Stimulated activated CD8-positive, alpha-beta memory T cell treated with anti-CD3 and anti-CD28 coated beads, Interleukin-7, amount 100 ng/mL, for 24 hours (primary cell): ENCODE results near the gene PLN.

ENCODE experiments used
- DNase-seq: peaks from one replicate; pipeline ENCODE4 v3.0.0-alpha.2; 2020; ENCODE audit warnings: low read depth

PLN gene

DNA sequence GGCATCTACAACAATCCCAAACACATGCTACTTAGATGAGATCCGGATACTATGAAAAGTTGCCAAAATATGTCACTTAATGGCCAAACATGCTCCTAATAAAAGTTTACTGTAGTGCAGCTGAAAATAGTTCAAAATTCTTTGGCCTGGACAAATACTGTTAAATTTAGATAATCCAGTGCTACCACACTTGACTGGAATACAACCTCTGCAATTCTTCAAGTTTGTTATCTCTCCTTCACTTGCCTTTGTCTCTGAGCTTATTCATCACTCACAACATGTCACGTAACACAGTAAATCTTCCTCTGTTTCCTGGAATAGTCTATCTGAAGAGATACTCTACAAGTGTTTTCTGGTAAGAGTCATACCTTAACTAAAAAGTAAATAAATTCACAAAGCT, 10.5 kb upstream of the PLN start:
- DNase-seq, result no peak

DNA sequence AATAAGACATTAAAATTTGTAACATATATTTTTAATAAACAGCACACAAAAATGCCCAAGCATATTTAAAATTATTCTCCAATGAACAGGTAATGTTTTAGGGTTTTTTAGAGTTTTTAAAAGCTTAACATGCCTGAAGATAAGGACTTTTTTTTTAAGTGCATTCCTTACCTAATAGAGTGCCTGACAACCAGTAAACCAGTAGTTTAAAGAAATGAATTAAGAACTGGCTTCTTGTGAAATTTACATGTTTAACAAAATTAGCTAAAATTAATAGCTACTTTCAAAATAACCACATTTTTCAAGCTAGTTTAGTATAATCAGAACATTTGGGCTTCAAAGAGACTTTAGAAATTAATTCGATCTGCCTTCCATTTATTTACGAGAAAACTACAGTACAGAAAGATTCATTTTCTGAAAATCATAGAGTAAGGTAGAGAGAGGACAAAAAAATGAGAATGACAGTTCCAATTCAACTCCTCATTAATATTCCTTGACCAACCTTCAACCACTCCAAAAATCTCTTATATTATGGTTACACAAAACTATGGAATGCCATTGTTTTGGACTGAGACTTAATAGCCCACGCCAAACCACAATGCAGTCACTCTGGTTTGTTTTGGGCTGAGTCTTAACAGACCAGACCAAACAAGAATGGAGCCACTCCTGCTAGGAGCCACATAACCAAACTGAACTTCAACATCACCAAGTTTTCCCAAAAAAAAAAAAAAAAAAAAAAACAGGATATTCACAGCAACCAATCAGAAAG, 5.7 kb upstream of the PLN start:
- DNase-seq, result no peak

DNA sequence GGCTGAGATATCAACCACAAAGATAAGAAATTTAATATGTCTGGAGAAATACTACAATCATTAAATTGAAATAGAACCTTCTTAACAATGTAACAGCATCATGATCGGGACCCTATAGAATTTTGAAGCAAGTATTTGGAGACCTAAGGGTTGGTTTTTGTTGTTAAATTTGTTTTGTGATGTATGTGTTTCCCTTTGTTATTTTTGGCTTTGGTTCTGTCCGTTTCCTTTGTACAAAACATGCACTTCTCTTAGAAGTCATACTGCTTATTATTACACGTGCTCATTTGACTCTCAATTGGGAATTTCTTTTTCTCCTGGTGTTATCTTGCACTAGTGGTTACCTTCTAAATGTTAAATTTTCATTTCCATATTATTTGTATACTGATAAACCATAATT, 4.0 kb upstream of the PLN start:
- no peak for DNase-seq

DNA sequence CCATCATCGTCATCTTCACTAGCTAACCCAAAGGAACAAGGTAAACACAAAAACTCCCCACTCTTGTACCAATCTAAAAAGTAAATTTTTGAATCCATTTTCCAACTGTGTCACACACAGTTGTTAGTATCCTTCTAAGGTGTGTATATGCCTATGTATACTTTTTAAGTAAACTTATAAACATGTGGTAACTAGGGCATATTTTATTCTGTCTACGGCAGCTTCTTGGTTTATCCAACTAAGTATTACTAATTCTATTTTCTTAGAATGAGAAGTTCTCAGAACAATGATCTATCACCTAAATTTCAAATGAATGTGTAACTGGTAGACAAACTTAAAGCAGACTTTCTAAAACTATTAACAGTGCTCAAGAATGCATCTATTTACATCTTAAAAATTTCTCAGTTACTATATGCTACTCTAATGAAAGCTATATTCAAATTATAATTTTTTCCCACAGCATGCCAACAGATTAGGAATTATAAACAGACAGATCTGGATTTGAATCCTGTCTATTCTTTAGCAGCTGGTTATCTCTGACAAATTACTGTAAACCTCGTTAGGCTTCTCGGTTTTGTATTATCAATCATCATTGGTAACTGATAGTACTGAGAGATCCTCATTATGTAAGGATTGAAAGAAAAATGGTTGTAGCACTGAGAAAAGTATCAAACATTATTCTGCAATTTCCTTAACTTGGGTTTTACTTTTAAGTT, 1.8 kb upstream of the PLN start:
- DNase-seq, result no peak

DNA sequence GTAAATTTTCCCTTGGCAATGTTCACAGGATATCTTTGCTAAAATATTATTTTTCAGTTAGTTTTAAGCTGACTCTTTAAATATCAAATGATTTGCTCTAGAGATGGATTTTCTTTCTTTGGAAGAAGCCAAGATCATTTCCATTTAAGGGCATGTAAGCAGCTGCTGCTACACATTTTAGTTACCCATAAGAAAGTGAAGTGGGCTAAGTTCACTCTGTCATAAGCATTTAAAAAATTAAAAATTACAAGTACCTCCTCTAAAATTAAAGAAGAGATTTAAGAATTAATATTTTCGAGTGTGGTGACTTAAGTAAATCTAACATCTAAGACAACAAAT, 1.2 kb upstream of the PLN start:
- DNase-seq, result no peak

DNA sequence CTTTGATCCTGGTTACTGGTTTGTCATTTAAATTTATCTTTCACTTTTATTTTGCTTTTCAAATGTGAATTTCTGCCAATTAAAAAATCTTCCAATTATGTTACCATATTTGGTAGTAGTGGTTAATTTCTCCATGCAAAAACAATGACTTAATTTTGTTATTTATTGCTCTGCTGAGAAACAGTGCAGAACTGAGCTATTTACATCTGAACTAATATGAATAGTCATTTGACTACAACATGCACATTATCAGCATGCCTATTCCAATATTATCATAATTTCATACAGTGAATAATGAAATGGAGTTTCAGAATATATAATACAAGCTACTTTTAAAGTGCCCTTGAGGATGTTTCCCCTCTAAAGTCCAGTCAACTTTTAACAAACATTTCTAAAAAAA, 517 bp downstream of the PLN start:
- DNase-seq, result no peak

DNA sequence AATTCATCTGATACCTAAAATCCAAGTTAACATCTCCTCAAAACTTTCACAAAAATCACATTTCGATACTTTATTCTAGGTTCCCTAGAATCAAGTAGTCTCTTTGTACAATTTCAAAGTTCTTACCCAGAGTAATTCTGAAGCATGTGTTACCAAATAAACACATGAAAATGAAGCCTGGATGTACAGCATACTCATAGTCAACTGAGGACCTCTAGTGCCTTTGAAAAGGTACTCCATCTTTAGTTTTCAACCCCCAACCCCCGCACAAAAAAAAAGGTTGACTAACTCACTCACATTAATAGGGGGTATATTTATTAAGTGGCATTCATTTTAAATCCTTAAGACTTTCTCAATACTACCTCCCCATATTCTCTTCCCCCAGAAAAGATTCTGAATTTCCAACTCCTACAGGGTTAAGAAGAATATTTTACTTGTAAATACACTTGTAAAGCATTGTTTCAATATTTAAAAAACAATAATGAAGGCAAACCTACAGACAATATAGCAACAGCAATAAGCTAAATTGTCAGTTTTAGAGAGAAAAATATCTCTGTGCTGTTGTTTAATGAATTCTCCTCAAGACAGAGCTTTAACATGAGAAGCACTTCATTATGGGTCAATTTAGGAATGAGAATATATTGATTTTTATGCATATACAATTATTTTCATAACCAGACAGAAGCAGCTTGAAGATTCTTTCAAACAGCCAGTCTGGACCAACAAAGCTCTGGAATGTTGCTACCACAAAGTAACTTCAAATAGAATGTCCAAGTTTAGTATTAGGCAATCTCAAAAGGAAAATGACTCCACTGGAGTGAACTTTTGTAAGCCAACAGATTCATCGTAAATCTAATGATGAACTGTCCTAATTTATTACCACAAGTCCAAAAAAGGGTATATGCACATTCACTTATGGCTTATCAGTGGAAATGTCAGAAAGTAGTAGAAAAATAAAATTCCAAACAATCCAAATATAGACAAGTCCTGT, 3.3 kb downstream of the PLN start:
- no peak for DNase-seq

DNA sequence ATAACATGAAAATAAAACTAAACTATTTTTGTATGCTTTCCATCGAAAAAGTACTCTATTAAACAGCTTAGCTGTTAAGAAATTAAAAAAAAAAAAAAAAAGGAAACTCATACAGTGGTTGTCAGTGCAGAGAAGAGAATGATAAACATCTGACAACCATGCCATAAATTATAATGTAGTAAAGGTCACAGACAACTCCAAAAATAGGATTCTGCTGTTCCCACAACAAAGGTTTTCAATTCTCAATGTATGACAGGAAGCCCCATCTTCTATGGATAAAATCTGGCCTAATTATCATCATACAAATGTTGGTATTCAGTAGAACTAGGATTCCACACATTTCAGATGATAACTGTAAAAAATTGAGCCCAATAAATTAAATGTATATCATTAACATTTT, 5.0 kb downstream of the PLN start:
- DNase-seq, result no peak

DNA sequence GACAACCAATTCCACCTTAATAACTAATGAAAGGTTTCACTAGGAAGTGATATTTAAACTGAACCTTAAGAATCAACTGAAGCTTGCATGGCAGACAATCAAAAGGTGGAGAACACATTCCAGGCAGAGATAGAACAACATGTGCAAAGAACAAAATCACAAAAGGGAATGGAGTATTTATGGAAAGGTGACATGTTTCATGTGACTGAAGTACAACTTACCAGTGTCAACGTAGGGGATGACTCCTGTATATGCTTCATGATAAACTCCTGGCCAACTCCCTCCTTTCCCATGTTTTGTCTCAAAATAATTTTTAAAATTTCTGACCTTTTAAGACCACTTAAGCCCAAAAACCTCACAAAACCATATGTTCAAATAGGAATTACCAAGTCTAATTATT, 6.6 kb downstream of the PLN start:
- DNase-seq, result no peak

DNA sequence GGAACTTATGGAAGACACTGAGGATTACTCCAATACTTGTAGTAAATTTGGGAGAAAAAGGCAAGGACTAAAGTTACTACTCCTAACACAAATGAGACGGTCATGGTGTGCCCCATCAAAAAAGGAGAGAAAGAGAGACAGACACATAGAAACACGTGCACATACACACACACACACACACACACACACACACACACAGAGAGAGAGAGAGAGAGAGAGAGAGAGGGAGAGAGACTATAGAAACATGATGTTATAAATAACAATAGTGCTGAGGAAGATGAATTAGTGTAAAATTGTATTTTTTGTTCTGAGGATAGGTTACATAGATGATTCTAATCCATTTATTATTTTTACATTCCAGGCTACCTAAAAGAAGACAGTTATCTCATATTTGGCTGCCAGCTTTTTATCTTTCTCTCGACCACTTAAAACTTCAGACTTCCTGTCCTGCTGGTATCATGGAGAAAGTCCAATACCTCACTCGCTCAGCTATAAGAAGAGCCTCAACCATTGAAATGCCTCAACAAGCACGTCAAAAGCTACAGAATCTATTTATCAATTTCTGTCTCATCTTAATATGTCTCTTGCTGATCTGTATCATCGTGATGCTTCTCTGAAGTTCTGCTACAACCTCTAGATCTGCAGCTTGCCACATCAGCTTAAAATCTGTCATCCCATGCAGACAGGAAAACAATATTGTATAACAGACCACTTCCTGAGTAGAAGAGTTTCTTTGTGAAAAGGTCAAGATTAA, 10.5 kb downstream of the PLN start:
- DNase-seq, result no peak

DNA sequence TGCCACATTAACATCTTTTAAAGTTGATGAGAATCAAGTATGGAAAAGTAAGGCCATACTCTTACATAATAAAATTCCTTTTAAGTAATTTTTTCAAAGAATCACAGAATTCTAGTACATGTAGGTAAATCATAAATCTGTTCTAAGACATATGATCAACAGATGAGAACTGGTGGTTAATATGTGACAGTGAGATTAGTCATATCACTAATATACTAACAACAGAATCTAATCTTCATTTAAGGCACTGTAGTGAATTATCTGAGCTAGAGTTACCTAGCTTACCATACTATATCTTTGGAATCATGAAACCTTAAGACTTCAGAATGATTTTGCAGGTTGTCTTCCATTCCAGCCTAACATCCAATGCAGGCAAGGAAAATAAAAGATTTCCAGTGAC, 11.6 kb downstream of the PLN start:
- no peak for DNase-seq

DNA sequence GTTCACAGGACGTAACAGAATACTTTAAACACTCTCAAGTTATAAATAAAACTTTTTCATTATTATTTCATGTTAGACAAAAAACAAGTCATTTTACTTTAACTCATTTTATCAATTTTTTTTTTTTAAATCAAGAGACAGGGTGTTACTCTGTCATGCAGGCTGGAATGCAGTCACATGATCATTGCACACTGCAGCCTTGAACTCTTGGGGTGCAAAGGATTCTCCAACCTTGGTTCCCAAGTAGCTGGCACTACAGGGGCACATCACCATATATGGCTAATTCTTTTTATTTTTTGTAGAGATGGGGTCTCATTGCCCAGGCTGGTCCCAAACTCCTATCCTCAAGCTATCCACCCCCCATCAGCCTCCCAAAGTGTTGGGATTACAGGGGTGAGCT, 14.2 kb downstream of the PLN start:
- no peak for DNase-seq

DNA sequence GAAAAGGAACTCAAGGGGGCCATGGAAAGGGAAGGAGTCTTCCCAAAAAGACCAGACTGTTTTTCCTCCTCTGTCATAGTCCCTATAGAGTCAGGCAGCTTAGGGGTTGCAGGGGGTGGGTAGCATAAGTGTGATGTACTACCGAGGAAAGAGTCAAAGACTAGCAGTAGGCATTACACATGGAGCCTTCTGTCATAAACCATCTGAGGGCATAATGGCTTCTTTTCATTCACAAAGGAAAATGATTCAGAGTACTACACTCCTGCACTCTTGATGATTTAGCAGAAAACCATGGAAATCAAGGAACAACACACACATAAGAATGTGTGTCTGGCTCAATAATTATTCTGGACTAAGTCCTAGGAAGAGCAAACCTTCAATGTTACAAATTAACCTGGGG, 14.9 kb downstream of the PLN start:
- no peak for DNase-seq

DNA sequence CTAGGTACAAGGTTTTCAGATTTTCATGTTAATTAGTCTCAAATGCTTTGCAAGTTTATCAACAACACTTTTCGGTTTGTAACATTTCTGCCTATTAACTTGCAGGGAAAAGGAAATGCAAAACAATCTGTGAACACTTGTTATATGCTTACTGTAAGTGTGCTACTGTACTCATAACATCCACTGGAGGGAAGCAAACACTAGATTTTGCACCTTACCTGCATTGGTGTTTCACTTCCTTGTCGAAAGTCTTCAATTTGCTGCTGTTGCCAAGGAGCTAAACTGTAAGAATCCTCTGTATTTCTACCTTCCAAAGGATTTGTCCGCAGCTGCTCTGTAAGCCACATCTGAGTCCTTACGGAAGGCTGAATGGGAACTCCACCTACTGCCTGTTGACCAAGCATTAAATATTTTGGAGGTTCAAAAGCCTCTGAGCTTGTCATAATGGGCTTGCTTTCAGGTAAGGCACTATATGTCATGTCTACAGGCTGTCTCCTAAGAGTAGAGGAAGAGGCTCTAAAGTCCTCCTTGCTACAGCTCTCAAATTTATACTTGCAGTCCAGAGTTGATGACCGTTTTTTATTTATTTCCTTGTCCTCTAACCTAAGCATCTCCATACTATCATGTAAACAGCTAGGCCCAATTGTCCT, 17.3 kb downstream of the PLN start:
- DNase-seq, result no peak

DNA sequence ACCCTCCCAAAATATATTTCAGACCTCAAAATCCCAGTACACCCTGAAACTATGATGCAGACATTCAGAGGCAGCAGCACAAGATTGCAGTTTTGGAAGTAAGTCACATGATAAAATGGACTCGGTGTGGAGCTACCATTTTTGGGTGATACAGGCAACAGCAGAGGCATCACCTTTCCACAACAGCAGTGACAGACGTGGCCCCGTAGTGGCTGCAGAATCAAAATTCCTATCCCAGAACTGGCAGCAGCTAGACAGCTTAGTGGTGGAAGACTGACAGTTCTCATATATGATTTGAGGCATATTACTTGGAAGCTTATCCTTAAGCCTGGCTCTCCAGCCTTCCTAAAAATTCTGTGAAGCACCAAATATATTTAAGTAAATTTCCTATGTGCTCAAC, 19.9 kb downstream of the PLN start:
- DNase-seq, result no peak

DNA sequence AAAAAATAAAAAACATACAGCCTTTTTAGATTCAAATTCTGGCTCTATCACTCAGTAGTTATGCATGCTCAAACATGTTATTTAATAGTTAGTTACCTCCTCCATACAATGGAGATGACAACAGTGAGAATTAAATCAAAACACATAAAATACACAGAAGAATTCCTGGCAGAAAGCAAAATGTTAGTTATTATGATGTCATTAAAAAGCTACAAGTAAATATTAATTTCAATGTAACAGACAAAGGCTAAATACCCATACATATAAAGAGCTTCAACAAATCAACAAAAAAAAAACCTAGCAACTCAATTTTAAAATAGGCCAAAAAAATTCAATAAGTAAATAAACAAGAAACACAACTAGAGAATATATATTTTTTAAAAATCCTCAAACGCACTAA, 21.4 kb downstream of the PLN start:
- DNase-seq, result no peak

DNA sequence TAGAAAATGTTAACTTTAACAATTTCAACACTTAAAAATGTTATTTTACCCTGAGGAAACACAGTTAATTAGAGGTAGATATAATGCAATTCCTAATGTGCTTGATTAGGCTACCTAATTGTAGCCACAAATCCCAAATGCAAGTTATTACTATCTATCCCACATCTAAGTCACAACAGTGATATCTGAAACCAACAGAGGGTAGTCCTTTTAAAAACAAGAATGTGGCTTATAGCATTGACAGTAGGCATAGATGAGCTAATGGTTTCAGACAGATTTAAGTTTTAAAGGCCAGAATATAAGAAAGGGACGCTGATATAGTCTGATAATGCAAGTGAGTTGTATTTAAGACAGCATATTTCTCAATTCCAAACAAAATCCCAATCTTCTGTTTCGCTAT, 23.0 kb downstream of the PLN start:
- DNase-seq, result no peak

DNA sequence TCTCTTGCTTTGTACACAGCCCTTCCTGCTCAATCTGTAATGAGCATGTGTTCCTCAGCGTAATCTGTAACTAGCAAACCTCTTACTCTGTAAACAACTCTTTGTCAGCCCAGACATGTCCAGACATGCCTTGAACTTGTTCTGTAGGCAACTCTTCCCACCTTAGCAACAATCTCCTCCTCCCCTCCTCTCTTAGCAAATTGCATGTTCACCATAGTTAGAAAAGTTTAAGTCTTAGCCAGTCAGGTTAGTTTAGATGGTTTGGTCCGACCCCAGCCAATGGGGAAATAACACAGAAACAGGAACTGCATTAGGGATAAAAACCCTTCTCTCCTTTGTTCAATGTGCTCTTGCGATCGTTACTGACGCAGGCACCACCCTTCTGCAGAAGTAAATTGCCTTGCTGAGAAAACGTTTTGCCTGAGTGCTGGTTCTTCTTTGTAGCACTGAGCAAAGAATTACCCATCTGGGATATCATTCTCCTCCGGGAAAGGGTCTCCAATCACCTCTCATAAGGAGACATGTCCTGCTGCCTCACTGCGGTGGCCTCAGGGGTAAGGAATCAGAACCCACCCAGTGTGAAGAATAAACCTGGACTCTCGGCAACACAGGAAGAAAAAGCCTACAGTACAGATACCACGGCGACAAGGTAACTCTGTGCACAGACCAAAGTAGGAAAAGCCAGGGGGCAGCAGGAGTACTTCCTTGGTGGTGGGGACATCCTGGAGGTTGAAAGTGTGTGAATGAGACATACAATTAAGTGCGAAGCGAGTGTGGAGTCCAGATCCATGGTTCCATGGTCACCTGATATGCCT, 26.2 kb downstream of the PLN start:
- DNase-seq, result no peak

DNA sequence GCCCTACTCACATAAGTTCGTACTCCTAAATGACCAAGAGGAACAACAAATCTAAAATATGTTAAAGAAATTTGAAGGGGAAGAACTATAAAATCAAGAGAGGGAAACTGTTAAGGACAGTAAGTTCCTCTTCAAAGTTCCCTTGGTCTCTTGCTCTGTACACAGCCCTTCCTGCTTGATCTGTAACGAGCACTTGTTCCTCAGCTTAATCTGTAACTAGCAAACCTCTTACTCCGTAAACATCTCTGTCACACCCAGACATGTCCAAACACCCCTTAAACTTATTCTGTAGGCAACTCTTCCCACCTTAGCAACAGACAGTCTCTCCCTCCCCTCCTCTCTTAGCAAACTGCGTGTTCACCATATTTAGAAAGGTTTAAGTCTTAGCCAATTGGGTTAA, 29.9 kb downstream of the PLN start:
- no peak for DNase-seq

DNA sequence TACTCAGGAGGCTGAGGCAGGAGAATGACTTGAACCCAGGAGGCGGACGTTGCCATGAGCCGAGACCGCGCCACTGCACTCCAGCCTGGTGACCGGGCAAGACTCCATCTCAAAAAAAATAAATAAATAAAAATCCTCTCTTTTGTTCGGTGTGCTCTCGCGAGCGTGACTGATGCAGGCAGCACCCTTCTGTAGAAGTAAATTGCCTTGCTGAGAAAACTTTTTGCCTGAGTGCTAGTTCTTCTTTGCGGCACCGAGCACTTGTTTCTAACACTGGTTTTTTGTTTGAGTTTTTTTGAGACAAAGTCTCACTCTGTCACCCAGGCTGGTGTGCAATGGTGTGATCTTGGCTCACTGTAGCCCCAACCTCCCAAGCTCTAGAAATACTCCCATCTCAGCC, 30.5 kb downstream of the PLN start:
- no peak for DNase-seq

DNA sequence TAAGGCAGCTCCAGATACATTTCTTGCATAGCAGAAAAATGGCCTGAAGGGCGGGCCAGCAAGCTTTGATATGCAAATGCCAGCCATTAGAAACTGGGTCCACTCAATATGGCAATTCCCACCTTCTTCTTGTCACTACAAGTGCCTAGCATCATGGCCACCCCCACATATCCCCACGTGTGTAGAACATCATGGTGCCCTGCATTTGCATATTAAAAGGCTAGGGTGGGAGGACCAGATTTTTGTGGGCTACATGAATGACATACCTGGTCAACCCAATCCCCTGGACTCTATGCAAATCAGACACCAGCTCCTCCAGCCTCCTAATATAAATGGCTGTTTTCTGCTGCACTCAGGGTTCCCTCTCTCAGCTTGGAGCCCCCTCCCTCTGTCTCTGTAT, 31.7 kb downstream of the PLN start:
- DNase-seq, result no peak
